Kidney (tissue), 14 donors: Measurements from ENCODE around the gene H2BK1. TPM values are rescaled to one million over a fixed set of nuclear protein-coding genes. Genes with fewer than 3 reads are reported as not detected.

Source experiments
- DNase-seq, 5 donors: peaks; one replicate each; pipeline ENCODE4 v3.0.0-alpha.2; 2013 to 2020
- FAIRE-seq: peaks from 2 replicates; lab custom pipeline; 2012; peaks lifted over from hg19 to GRCh38; lab: Jason Lieb, UNC
- H3K27ac ChIP-seq, 2 donors: one replicate each; pipeline ENCODE4 v1.7.0; 2013; ENCODE audit warnings: low read depth in 2 of 2, low read length in 2 of 2, inconsistent platforms in 1 of 2
- H3K27me3 ChIP-seq: one replicate; pipeline ENCODE4 v1.7.1; 2013; ENCODE audit warnings: low read length, inconsistent platforms; ENCODE audit not compliant: control insufficient read depth, insufficient read depth
- H3K36me3 ChIP-seq, 3 donors: one replicate each; pipeline versions ENCODE4 v1.7.0 to v1.7.1; 2013; ENCODE audit warnings: low read length in 3 of 3, control low read depth in 1 of 3, inconsistent platforms in 1 of 3; ENCODE audit not compliant: insufficient read depth in 3 of 3, control insufficient read depth in 2 of 3
- H3K4me1 ChIP-seq, 3 donors: one replicate each; pipeline versions ENCODE4 v1.7.0 to v1.7.1; 2013; ENCODE audit warnings: low read length in 3 of 3, inconsistent platforms in 1 of 3, low read depth in 1 of 3; ENCODE audit not compliant: control insufficient read depth in 2 of 3, insufficient read depth in 2 of 3
- H3K4me3 ChIP-seq, 3 donors: one replicate each; pipeline versions ENCODE4 v1.7.0 to v1.8.1; 2013; ENCODE audit warnings: low read length in 3 of 3, control low read depth in 1 of 3, inconsistent platforms in 1 of 3
- H3K9ac ChIP-seq, 3 donors: one replicate each; pipeline versions ENCODE4 v1.7.0 to v1.7.1; 2013; ENCODE audit warnings: low read length in 3 of 3, control low read depth in 1 of 3, inconsistent platforms in 1 of 3
- H3K9me3 ChIP-seq, 3 donors: one replicate each; pipeline versions ENCODE4 v1.7.0 to v1.7.1; 2013; ENCODE audit warnings: low read length in 3 of 3, control low read depth in 1 of 3, inconsistent platforms in 1 of 3; ENCODE audit not compliant: control insufficient read depth in 2 of 3, insufficient read depth in 1 of 3
- CTCF ChIP-seq: IDR thresholded peaks from 3 replicates; pipeline ENCODE4 v1.5.1; 2012; ENCODE audit warnings: mild to moderate bottlenecking, moderate library complexity, borderline replicate concordance; ENCODE audit not compliant: insufficient read depth; ENCODE audit errors: extremely low read depth
- intact Hi-C: fragments of 100-400 bp; cut with DNase I; formaldehyde crosslinking; loops from one replicate; pipeline ENCODE4 v1.11.1; 2022
- polyA plus RNA-seq: library from polyadenylated mRNA; stranded (reverse); fragments of 350-450 nt; fragmentation: Illumina TruSeq; extraction: RNeasy Lipid Tissue Mini Kit (QIAGEN cat#74804); gene quantifications from one replicate; pipeline ENCODE4 v1.2.3, GENCODE V29; 2014; ENCODE audit warnings: low read depth, low replicate concordance; ENCODE audit not compliant: insufficient read depth
- total RNA-seq: library from RNA; stranded (reverse); fragmentation: NEBNext Ultra II Directional; extraction: Animal tissue kit (Norgen Biotek cat#: 25700); gene quantifications from one replicate; pipeline ENCODE4 v1.2.1, GENCODE V29; 2021
- donor health status: control.
- donor health status: control.
- donor health status: control.
- donor health status: control.
- donor health status: control.
- donor health status: DM: yes; HTN: yes; CAD: no.
- donor health status: Normal renal cell carcinoma (clear cell type).

H2BK1 gene
- total and polyA plus RNA-seq, 2 donors from 2014 or later: not detected

DNA sequence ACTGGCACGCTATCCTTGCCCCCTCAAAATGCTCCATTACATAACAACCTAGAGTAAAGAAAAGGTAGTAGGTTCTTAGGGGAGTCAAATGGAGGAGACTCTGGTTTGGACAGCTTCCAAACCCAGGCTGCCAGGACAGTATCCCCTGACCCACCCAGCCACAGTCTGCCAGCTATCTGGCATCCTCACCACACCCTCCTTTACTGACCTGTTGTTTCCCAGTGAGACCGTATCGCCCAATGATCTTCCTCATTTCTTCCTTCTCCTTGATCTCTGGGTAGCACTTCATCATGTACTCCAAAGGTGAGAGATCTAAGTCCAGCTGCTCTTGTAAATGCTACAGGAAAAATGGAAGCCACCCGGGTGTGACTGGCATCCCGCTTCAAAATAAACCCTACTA is 5.1 kb upstream of the H2BK1 start:
- no peak overlapping the region for H3K9ac ChIP-seq
- no peak overlapping the region for H3K4me3 ChIP-seq
- no peak overlapping the region for H3K27ac ChIP-seq
- TF ChIP-seq CTCF: no peak
- no peaks in the 10 kb centered on the region for H3K9me3 ChIP-seq
- H3K27me3 ChIP-seq: no peaks in the 10 kb centered on the region
- H3K4me1 ChIP-seq: no peaks in the 10 kb centered on the region
- intact Hi-C loops: no loop called here
- DNase-seq: no peak
- peaks cover 6 to 44% (median 40%) of the 10 kb centered on the region in 3 donors for H3K36me3 ChIP-seq
- no peak for FAIRE-seq

DNA sequence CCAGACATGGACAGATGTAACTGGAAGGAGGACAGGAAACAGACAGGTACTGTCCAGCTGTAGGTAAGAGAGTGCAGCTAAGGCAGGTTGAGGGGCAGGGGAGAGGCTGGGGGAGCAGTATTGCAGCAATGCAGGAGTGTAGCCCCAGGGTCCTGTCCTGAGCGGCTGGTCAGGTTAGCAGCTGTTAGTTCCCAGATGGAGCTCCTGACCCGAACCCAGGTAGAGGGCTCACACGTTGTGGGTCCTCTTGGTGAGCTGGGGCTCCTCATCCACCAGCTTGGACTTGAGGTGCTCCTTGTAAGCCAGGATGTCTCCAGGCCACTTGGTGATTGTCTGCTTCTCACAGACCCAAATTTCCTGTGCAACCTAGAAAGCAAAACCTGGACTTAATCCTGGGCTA is 3.5 kb upstream of the H2BK1 start:
- intact Hi-C loops: no loop called here
- TF ChIP-seq CTCF: no peak
- H3K27me3 ChIP-seq: no peaks in the 10 kb centered on the region
- no peak overlapping the region for H3K9ac ChIP-seq
- no peak overlapping the region for H3K27ac ChIP-seq
- no peak overlapping the region for H3K4me3 ChIP-seq
- no peak for DNase-seq
- H3K4me1 ChIP-seq: no peaks in the 10 kb centered on the region
- peaks cover 6 to 35% (median 32%) of the 10 kb centered on the region in 3 donors for H3K36me3 ChIP-seq
- FAIRE-seq: no peak
- no peaks in the 10 kb centered on the region for H3K9me3 ChIP-seq

GRCh38 chr7:151212626-151213025 is 2.3 kb upstream of the H2BK1 start:
- intact Hi-C loops: no loop called here
- DNase-seq: no peak
- H3K36me3 ChIP-seq: peaks cover 2 to 24% (median 21%) of the 10 kb centered on the region in 3 donors
- no peak overlapping the region for H3K27ac ChIP-seq
- no peak for TF ChIP-seq CTCF
- no peaks in the 10 kb centered on the region for H3K27me3 ChIP-seq
- no peak overlapping the region for H3K4me3 ChIP-seq
- no peaks in the 10 kb centered on the region for H3K9me3 ChIP-seq
- H3K9ac ChIP-seq: no peak overlapping the region
- H3K4me1 ChIP-seq: no peaks in the 10 kb centered on the region
- FAIRE-seq: no peak

DNA sequence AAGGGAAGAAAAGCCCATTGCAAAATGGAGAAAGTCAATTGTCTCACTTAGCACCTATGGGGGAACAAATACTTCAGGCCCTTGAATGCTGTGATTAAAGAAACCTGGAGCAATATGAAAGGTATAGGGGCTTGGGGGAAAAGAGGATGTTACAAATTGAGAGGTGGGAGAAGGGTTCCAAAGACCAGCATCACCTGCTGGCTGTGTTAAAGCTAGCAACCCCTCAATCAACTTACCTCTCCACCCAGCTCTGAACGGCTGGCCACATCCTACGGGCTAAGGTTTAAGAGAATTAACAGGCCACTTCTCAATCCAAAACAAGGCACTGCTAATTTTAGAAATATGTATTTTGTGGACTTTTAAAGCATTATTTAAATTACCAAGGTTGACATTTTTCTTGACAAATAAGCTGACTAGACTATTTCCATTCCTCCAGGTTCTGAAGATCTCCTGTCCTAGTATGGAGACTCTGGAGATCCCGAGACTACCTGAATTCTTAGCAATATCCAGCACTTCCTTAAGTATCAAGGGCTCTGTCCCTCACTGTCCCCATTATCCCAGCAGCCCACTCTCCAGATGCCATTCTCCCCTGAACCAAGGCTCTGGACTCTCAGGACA is 976 bp upstream of the H2BK1 start:
- Histone ChIP-seq H3K4me1 (no peaks in the 10 kb centered on the region), H3K27me3 (no peaks in the 10 kb centered on the region), H3K27ac (no peak overlapping the region), H3K9me3 (no peaks in the 10 kb centered on the region), H3K36me3 (peaks cover 2 to 20% (median 13%) of the 10 kb centered on the region in 3 donors), H3K9ac (no peak overlapping the region), H3K4me3 (no peak overlapping the region)
- DNase-seq: no peak
- no peak for FAIRE-seq
- intact Hi-C loops: no loop called here
- no peak for TF ChIP-seq CTCF
